ENCODE measurements around the gene CHI3L2. TPM values are rescaled to one million over a fixed set of nuclear protein-coding genes. Genes with fewer than 3 reads are reported as not detected.

CHI3L2 gene
- total and polyA plus RNA-seq, 9 of the 15 experiments (the other 6 are each of a cell fraction or from before 2014, with no cell fraction given): 0.07 to 0.27 (median 0.15) TPM; not detected in 6

- Histone ChIP-seq H3K9me3 (replicated peaks; ENCODE audit: control insufficient read depth, insufficient read depth, low read depth, low read length) (no peaks in the 10 kb centered on the region), H4K20me1 (replicated peaks; ENCODE audit: control insufficient read depth, insufficient read depth, low read length) (no peaks in the 10 kb centered on the region), H3K27me3 (ENCODE audit: control insufficient read depth in 2 of 2, insufficient read depth in 2 of 2, low read length in 2 of 2) (peaks cover 5 to 6% of the 10 kb centered on the region in 2 experiments; a peak in 2 of 5 replicates), H3K4me2 (ENCODE audit: insufficient read depth, low read length) (no peak overlapping the region), H3K9me1 (ENCODE audit: control insufficient read depth, insufficient read depth, low read length) (no peaks in the 10 kb centered on the region), H3K4me3 (no peak overlapping the region), H3K36me3 (ENCODE audit: control insufficient read depth, insufficient read depth, low read length) (no peaks in the 10 kb centered on the region), H2AFZ (ENCODE audit: low read depth, low read length) (no peak overlapping the region), H3K9ac (ENCODE audit: insufficient read depth in 1 of 2, low read depth in 2 of 2, low read length in 2 of 2) (no peak overlapping the region), H3K27ac (ENCODE audit: extremely low read depth, low read depth, low read length) (no peak overlapping the region), H3K79me2 (ENCODE audit: control insufficient read depth, insufficient read depth, low read length) (no peaks in the 10 kb centered on the region), H3K4me1 (replicated peaks in 1 of 2; ENCODE audit: control insufficient read depth in 2 of 2, insufficient read depth in 2 of 2, low read length in 2 of 2) (no peaks in the 10 kb centered on the region)
- intact Hi-C loops (cut with micrococcal nuclease) (no loop called here), in situ Hi-C loops (cut with MboI) (no loop called here)
- CTCF ChIA-PET (ENCODE audit: low intra/inter-chr PET ratio): no interaction called here
- POLR2A ChIA-PET: no interaction called here
- ATAC-seq (no peak), FAIRE-seq (no peak), DNase-seq (ENCODE audit: extremely low read depth in 1 of 4, low spot score in 3 of 4) (no peak)
- under 1% methylated on average over 8 of the region's 8 CpGs for WGBS (ENCODE audit: insufficient coverage, low coverage, missing lambda C conversion rate)
- no peak for TF ChIP-seq CBX3 (IDR thresholded peaks at IDR 0.05; ENCODE audit: borderline replicate concordance in 1 of 2, low read length in 2 of 2)
- no peak for TF ChIP-seq ZNF584 (CRISPR knock-in tag; IDR thresholded peaks at IDR 0.05; ENCODE audit: low read depth)
- no peak for TF ChIP-seq ZC3H8 (IDR thresholded peaks at IDR 0.05)
- TF ChIP-seq KDM2B (CRISPR knock-in tag; IDR thresholded peaks at IDR 0.05): no peak
- BruUV-seq (replicated peaks): no TSS peak
Measured at GRCh38 chr1:111256988-111257658, 29.6 kb downstream of the CHI3L2 start.

GRCh38 chr1:111267801-111268508 is 40.4 kb downstream of the CHI3L2 start:
- no TSS peak for BruUV-seq (replicated peaks)
- Histone ChIP-seq H3K9me3 (replicated peaks; ENCODE audit: control insufficient read depth, insufficient read depth, low read depth, low read length) (no peaks in the 10 kb centered on the region), H4K20me1 (replicated peaks; ENCODE audit: control insufficient read depth, insufficient read depth, low read length) (no peaks in the 10 kb centered on the region), H3K27me3 (ENCODE audit: control insufficient read depth in 2 of 2, insufficient read depth in 2 of 2, low read length in 2 of 2) (peaks cover 15 to 21% of the 10 kb centered on the region in 2 experiments), H3K4me1 (replicated peaks in 1 of 2; ENCODE audit: control insufficient read depth in 2 of 2, insufficient read depth in 2 of 2, low read length in 2 of 2) (peaks cover 0 to 9% of the 10 kb centered on the region in 2 experiments; a peak in 1 of 5 replicates), H2AFZ (ENCODE audit: low read depth, low read length) (no peak overlapping the region), H3K9me1 (ENCODE audit: control insufficient read depth, insufficient read depth, low read length) (no peaks in the 10 kb centered on the region), H3K9ac (ENCODE audit: insufficient read depth in 1 of 2, low read depth in 2 of 2, low read length in 2 of 2) (no peak overlapping the region), H3K79me2 (ENCODE audit: control insufficient read depth, insufficient read depth, low read length) (no peaks in the 10 kb centered on the region), H3K4me3 (no peak overlapping the region), H3K27ac (ENCODE audit: extremely low read depth, low read depth, low read length) (no peak overlapping the region), H3K36me3 (ENCODE audit: control insufficient read depth, insufficient read depth, low read length) (no peaks in the 10 kb centered on the region), H3K4me2 (ENCODE audit: insufficient read depth, low read length) (no peak overlapping the region)
- DNase-seq (ENCODE audit: extremely low read depth in 1 of 4, low spot score in 3 of 4): no peak
- POLR2A ChIA-PET: no interaction called here
- in situ Hi-C loops (cut with MboI): no loop called here
- CTCF ChIA-PET (ENCODE audit: low intra/inter-chr PET ratio): no interaction called here
- under 1% methylated on average over 4 of the region's 4 CpGs for WGBS (ENCODE audit: insufficient coverage, low coverage, missing lambda C conversion rate)
- no peak for FAIRE-seq
- intact Hi-C loops (cut with micrococcal nuclease): no loop called here
- no peak for ATAC-seq
- TF ChIP-seq MCM7 (IDR thresholded peaks at IDR 0.05) (no peak), ZNF184 (CRISPR knock-in tag; IDR thresholded peaks at IDR 0.05) (no peak), MEIS2 (IDR thresholded peaks at IDR 0.05; ENCODE audit: partially characterized antibody) (no peak), DIDO1 (tag; IDR thresholded peaks at IDR 0.05; ENCODE audit: low read depth) (no peak), BDP1 (IDR thresholded peaks at IDR 0.05; ENCODE audit: insufficient read depth, insufficient read length) (no peak), ZNF584 (CRISPR knock-in tag; IDR thresholded peaks at IDR 0.05; ENCODE audit: low read depth) (no peak), ZNF354B (CRISPR knock-in tag; IDR thresholded peaks at IDR 0.05) (no peak), RBM39 (optimal IDR thresholded peaks at IDR 0.05; ENCODE audit: low read depth, low read length) (no peak), KDM2B (CRISPR knock-in tag; IDR thresholded peaks at IDR 0.05) (no peak)
- TF ChIP-seq, protein P1, sequence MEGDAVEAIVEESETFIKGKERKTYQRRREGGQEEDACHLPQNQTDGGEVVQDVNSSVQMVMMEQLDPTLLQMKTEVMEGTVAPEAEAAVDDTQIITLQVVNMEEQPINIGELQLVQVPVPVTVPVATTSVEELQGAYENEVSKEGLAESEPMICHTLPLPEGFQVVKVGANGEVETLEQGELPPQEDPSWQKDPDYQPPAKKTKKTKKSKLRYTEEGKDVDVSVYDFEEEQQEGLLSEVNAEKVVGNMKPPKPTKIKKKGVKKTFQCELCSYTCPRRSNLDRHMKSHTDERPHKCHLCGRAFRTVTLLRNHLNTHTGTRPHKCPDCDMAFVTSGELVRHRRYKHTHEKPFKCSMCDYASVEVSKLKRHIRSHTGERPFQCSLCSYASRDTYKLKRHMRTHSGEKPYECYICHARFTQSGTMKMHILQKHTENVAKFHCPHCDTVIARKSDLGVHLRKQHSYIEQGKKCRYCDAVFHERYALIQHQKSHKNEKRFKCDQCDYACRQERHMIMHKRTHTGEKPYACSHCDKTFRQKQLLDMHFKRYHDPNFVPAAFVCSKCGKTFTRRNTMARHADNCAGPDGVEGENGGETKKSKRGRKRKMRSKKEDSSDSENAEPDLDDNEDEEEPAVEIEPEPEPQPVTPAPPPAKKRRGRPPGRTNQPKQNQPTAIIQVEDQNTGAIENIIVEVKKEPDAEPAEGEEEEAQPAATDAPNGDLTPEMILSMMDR (IDR thresholded peaks at IDR 0.05 in 2 of 3, conservative IDR thresholded peaks at IDR 0.05 in 1 of 3; ENCODE audit: insufficient read depth in 2 of 3, low read depth in 1 of 3, low read length in 3 of 3): no peak
- TF ChIP-seq, protein P2, sequence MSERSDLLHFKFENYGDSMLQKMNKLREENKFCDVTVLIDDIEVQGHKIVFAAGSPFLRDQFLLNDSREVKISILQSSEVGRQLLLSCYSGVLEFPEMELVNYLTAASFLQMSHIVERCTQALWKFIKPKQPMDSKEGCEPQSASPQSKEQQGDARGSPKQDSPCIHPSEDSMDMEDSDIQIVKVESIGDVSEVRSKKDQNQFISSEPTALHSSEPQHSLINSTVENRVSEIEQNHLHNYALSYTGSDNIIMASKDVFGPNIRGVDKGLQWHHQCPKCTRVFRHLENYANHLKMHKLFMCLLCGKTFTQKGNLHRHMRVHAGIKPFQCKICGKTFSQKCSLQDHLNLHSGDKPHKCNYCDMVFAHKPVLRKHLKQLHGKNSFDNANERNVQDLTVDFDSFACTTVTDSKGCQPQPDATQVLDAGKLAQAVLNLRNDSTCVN (CRISPR knock-in tag; IDR thresholded peaks at IDR 0.05): no peak
